Spleen (tissue), 13 donors: Measurements from ENCODE around the gene HAAO. TPM values are rescaled to one million over a fixed set of nuclear protein-coding genes. Genes with fewer than 3 reads are reported as not detected.
A peak's percentile ranks its signal among the peaks of the same experiment; 100 is the strongest.

ENCODE experiments used
- DNase-seq: peaks from one replicate; pipeline ENCODE4 v3.0.0-alpha.2; 2020
- H3K27ac ChIP-seq, 8 donors: fragments of 200-600 bp; sonication (generic) in 7 of 8; 1 replicate in 4 of 8; 2 replicates in 4 of 8; pipeline versions ENCODE4 v1.5.0 to v1.8.0; 2016 to 2021; ENCODE audit warnings: inconsistent platforms in 4 of 8, mild to moderate bottlenecking in 4 of 8, moderate library complexity in 1 of 8
- H3K27me3 ChIP-seq, 7 donors: fragments of 200-600 bp; sonication (generic) in 6 of 7; replicated peaks in 1 of 7; 1 replicate in 4 of 7; 2 replicates in 3 of 7; pipeline versions ENCODE4 v1.5.0 to v1.8.0; 2016 to 2021; ENCODE audit warnings: inconsistent platforms in 3 of 7, mild to moderate bottlenecking in 1 of 7
- H3K36me3 ChIP-seq, 6 donors: fragments of 200-600 bp; sonication (generic) in 5 of 6; 1 replicate in 4 of 6; 2 replicates in 2 of 6; pipeline versions ENCODE4 v1.5.0 to v1.8.0; 2016 to 2021; ENCODE audit warnings: inconsistent platforms in 2 of 6
- H3K4me1 ChIP-seq, 6 donors: fragments of 200-600 bp; sonication (generic) in 5 of 6; 1 replicate in 3 of 6; 2 replicates in 3 of 6; pipeline versions ENCODE4 v1.5.0 to v1.8.0; 2016 to 2021; ENCODE audit warnings: inconsistent platforms in 3 of 6
- H3K4me3 ChIP-seq, 8 donors: fragments of 200-600 bp; sonication (generic) in 7 of 8; 1 replicate in 4 of 8; 2 replicates in 4 of 8; pipeline versions ENCODE4 v1.5.0 to v1.8.0; 2016 to 2021; ENCODE audit warnings: inconsistent platforms in 4 of 8, mild to moderate bottlenecking in 4 of 8, moderate library complexity in 2 of 8
- H3K9me3 ChIP-seq, 8 donors: fragments of 200-600 bp; sonication (generic) in 7 of 8; 1 replicate in 4 of 8; 2 replicates in 4 of 8; pipeline versions ENCODE4 v1.5.0 to v1.8.0; 2016 to 2021; ENCODE audit warnings: inconsistent platforms in 4 of 8
- CTCF ChIP-seq, 11 experiments: fragments of 200-600 bp in 7 of 11; fragments of 450-650 bp in 4 of 11; sonication (generic) in 4 of 11; IDR thresholded peaks in 8 of 11; conservative IDR thresholded peaks in 3 of 11; 1 replicate in 7 of 11; 2 replicates in 4 of 11; pipeline versions ENCODE4 v1.4.0 to v1.8.0; 2016 to 2021; ENCODE audit warnings: antibody characterized with exemption in 11 of 11, inconsistent platforms in 4 of 11, mild to moderate bottlenecking in 1 of 11
- POLR2A ChIP-seq, 3 donors: fragments of 450-650 bp; IDR thresholded peaks; one replicate each; pipeline ENCODE4 v1.5.1; 2017; ENCODE audit warnings: antibody characterized with exemption in 3 of 3, mild to moderate bottlenecking in 1 of 3
- POLR2AphosphoS5 ChIP-seq, 3 donors: sonication (generic); formaldehyde crosslinking; IDR thresholded peaks; one replicate each; pipeline ENCODE4 v1.5.1; 2017; ENCODE audit warnings: antibody characterized with exemption in 3 of 3
- WGBS, 5 donors: extraction: QIAGEN DNeasy Blood & Tissue Kit in 3 of 5; methylation state at CpG; one replicate each; pipeline versions ENCODE4 v1.1.5 to v1.1.7; 2013 to 2018; 5-methylcytosine and 5-hydroxymethylcytosine counted together
- intact Hi-C: fragments of 100-400 bp; cut with DNase I; formaldehyde crosslinking; loops from one replicate; pipeline ENCODE4 v1.15.0; 2023; ENCODE audit warnings: low total_unique reads
- long read RNA-seq, 2 donors: transcript quantifications; one replicate each; lab custom pipeline, GENCODE V29; 2026
- polyA plus RNA-seq, 3 donors: library from polyadenylated mRNA; stranded (reverse); fragments of 200-250 nt; gene quantifications; one replicate each; pipeline ENCODE4 v1.2.1, GENCODE V29; 2013
- total RNA-seq, 7 donors: library from RNA; depleted of rRNA in 3 of 7; stranded (reverse); fragments of >200 nt in 3 of 7; fragmentation: NEBNext Ultra II Directional in 4 of 7; extraction: Animal tissue kit (Norgen Biotek cat#: 25700) in 4 of 7; gene quantifications; one replicate each; pipeline versions ENCODE4 v1.1.0 to v1.2.1, GENCODE V29; 2016 to 2021
- donor health status: healthy with polysubstance abuse.
- donor health status: DM: no; HTN: no; CAD: no; lungs with moderate emphysema.
- donor health status: DM: no; HTN: no; CAD: no.
- donor health status: Bipolar disorder and iron deficiency.
- donor health status: healthy.
- donor health status: DM: no; HTN: no; CAD: no.
- donor health status: DM: yes; HTN: yes; CAD: no.

Gene HAAO
- total RNA-seq (10 to 100 TPM in 2 of 7 donors, 1 to 10 TPM in 5; 2.4 to 12.3 (median 8.3) TPM), polyA plus RNA-seq (1 to 10 TPM; 7.5 to 8.6 (median 7.8) TPM)
- long read RNA-seq, donor 1, partial matches to known transcripts = 0 of 6 reads
- long read RNA-seq, donor 1, other reads (novel, unspliced or antisense) = 0 of 6 reads
- long read RNA-seq, donor 2, partial matches to known transcripts = 0 of 4 reads
- long read RNA-seq, donor 2, other reads (novel, unspliced or antisense) = 0 of 4 reads

GRCh38 chr2:42792583-42793333 lies at the start of gene HAAO:
TSS of gene HAAO (minus strand) at chr2:42792583. CDS start at chr2:42792536, 47 bp downstream.
- peak within 1 kb of the TSS; percentile 51 to 81 (median 62) for H3K4me3 ChIP-seq
- peak; percentile 86 for DNase-seq
- H3K4me1 ChIP-seq = peaks cover 0 to 53% (median 34%) of the 10 kb centered on the region in 6 donors
- intact Hi-C loops = no loop called here
- peaks cover 0 to 20% (median 7%) of the 10 kb centered on the region in 7 donors for H3K27me3 ChIP-seq
- no peaks in the 10 kb centered on the region for H3K9me3 ChIP-seq
- H3K27ac ChIP-seq = peak within 1 kb of the TSS; percentile 62 to 88 (median 84)
- WGBS, 5 donors = 0 to 3% (median 1%) methylated on average over 36 to 75 of the region's 75 CpGs
- no peaks in the 10 kb centered on the region for H3K36me3 ChIP-seq
- TF ChIP-seq CTCF (IDR thresholded peaks at IDR 0.05 in 8 of 11, conservative IDR thresholded peaks at IDR 0.05 in 3 of 11) = peak in 3 of 11 experiments; percentile 27 to 52 (median 29)
- peak in 2 of 3 donors; percentile 52 to 68 for TF ChIP-seq POLR2AphosphoS5 (IDR thresholded peaks at IDR 0.05)
- no peak for TF ChIP-seq POLR2A (IDR thresholded peaks at IDR 0.05)

- 83 to 98% (median 91%) methylated on average over 5 of the region's 5 CpGs for WGBS, 5 donors
- Histone ChIP-seq H3K27ac (no peak overlapping the region), H3K27me3 (no peaks in the 10 kb centered on the region), H3K36me3 (no peaks in the 10 kb centered on the region), H3K9me3 (no peaks in the 10 kb centered on the region), H3K4me1 (no peaks in the 10 kb centered on the region), H3K4me3 (no peak overlapping the region)
- no peak for TF ChIP-seq POLR2A (IDR thresholded peaks at IDR 0.05)
- no peak for TF ChIP-seq POLR2AphosphoS5 (IDR thresholded peaks at IDR 0.05)
- TF ChIP-seq CTCF (IDR thresholded peaks at IDR 0.05 in 8 of 11, conservative IDR thresholded peaks at IDR 0.05 in 3 of 11) = no peak
- intact Hi-C loops = no loop called here
- DNase-seq = peak; percentile 31
Observed at GRCh38 chr2:42841344-42841743, 49.0 kb upstream of the HAAO start.

GRCh38 chr2:42840760-42841159 lies 48.4 kb upstream of the HAAO start:
- no peaks in the 10 kb centered on the region for H3K36me3 ChIP-seq
- no peaks in the 10 kb centered on the region for H3K27me3 ChIP-seq
- no peak overlapping the region for H3K4me3 ChIP-seq
- H3K9me3 ChIP-seq = no peaks in the 10 kb centered on the region
- DNase-seq = peak; percentile 63
- no peak for TF ChIP-seq POLR2A (IDR thresholded peaks at IDR 0.05)
- no peak for TF ChIP-seq POLR2AphosphoS5 (IDR thresholded peaks at IDR 0.05)
- no peak for TF ChIP-seq CTCF (IDR thresholded peaks at IDR 0.05 in 8 of 11, conservative IDR thresholded peaks at IDR 0.05 in 3 of 11)
- 79 to 91% (median 89%) methylated on average over 6 of the region's 6 CpGs for WGBS, 5 donors
- no peaks in the 10 kb centered on the region for H3K4me1 ChIP-seq
- H3K27ac ChIP-seq = no peak overlapping the region
- intact Hi-C loops = no loop called here
